ENCODE data around the gene ATXN7L1. TPM values are rescaled to one million over a fixed set of nuclear protein-coding genes. Genes with fewer than 3 reads are reported as not detected.

Gene ATXN7L1
- total RNA-seq, 1 experiment from 2014 or later = 24.3 TPM

GRCh38 chr7:105621617-105622016 lies 254.8 kb downstream of the ATXN7L1 start:
- H3K4me1 Mint-ChIP-seq = peaks cover 4 to 10% of the 10 kb centered on the region in 2 experiments; a peak in 3 of 4 replicates
- H3K9me3 Mint-ChIP-seq = peaks cover 9 to 12% of the 10 kb centered on the region in 2 experiments
- Histone ChIP-seq H2BK20ac (ENCODE audit: low read depth, low read length, poor library complexity, severe bottlenecking) (no peak overlapping the region), H3K23me2 (ENCODE audit: insufficient read length, low read depth, low read length, poor library complexity, severe bottlenecking) (no peaks in the 10 kb centered on the region), H2BK15ac (ENCODE audit: low read depth, low read length) (no peak overlapping the region), H3K27me3 (ENCODE audit: insufficient read depth, low read length) (no peaks in the 10 kb centered on the region), H2BK12ac (ENCODE audit: insufficient read length, low read depth, low read length) (no peak overlapping the region), H3K23ac (ENCODE audit: insufficient read length, low read depth, low read length) (no peak overlapping the region), H3K9me3 (ENCODE audit: control insufficient read depth, low read depth, low read length) (peaks cover 6% of the 10 kb centered on the region), H3K27ac (ENCODE audit: insufficient read length, low read depth, low read length) (no peak overlapping the region), H3K14ac (ENCODE audit: insufficient read depth, low read length) (no peak overlapping the region), H2BK5ac (ENCODE audit: insufficient read length, low read length) (no peak overlapping the region), H3K56ac (ENCODE audit: insufficient read length, low read depth, low read length) (no peak overlapping the region), H4K20me1 (ENCODE audit: control insufficient read depth, insufficient read depth, insufficient read length) (peaks cover 2% of the 10 kb centered on the region), H4K91ac (ENCODE audit: insufficient read length, low read depth, low read length) (no peak overlapping the region), H4K5ac (ENCODE audit: insufficient read length, low read depth, low read length) (no peak overlapping the region), H4K8ac (replicated peaks; ENCODE audit: insufficient read length, low read depth, low read length) (no peak overlapping the region), H3T11ph (ENCODE audit: low read length) (no peak overlapping the region), H3K79me2 (ENCODE audit: insufficient read depth, low read length) (peaks cover 4% of the 10 kb centered on the region; the same call in 1 of the 2 replicates), H3K4ac (ENCODE audit: low read depth, low read length) (no peak overlapping the region), H2AFZ (ENCODE audit: low read length) (no peak overlapping the region), H3K18ac (ENCODE audit: insufficient read length, low read depth, low read length) (no peak overlapping the region), H3K9ac (ENCODE audit: extremely low read depth, insufficient read length, low read length) (no peak overlapping the region), H2BK120ac (ENCODE audit: low read depth, low read length, poor library complexity, severe bottlenecking) (no peak overlapping the region), H3K4me1 (ENCODE audit: insufficient read depth, low read length) (no peaks in the 10 kb centered on the region), H2AK5ac (ENCODE audit: insufficient read length, low read length) (no peak overlapping the region), H3K79me1 (ENCODE audit: insufficient read depth, low read depth, low read length, poor library complexity, severe bottlenecking) (no peaks in the 10 kb centered on the region), H3K4me2 (ENCODE audit: insufficient read depth, insufficient read length, low read length) (no peak overlapping the region)
- TF ChIP-seq CTCF (conservative IDR thresholded peaks at IDR 0.05) = no peak
- H3K27me3 Mint-ChIP-seq (ENCODE audit: low read depth) = no peaks in the 10 kb centered on the region
- WGBS (ENCODE audit: extremely low coverage, insufficient read length, low lambda C conversion rate) = no CpG with 5 or more reads among the region's 3 CpGs
- peak overlapping the region; percentile 5 to 73 (median 32); a peak in 4 of 7 replicates for H3K27ac Mint-ChIP-seq
- H3K4me3 Mint-ChIP-seq = no peak overlapping the region; a peak in 1 of 5 replicates
- H3K36me3 Mint-ChIP-seq (ENCODE audit: insufficient read depth in 1 of 3, low read depth in 3 of 3) = peaks cover 36 to 66% (median 64%) of the 10 kb centered on the region in 3 experiments
- peak; percentile 7 for DNase-seq
